K562 (cell line): Measurements from ENCODE around the gene SMC3. TPM values are rescaled to one million over a fixed set of nuclear protein-coding genes. Genes with fewer than 3 reads are reported as not detected.
A peak's percentile ranks its signal among the peaks of the same experiment; 100 is the strongest.

Experiments used
- ATAC-seq: fragments of 200-7000 bp; cut with Tn5 transposase; 3 replicates; pipeline ENCODE4 v1.9.1; 2020; ENCODE audit warnings: moderate library complexity
- BruUV-seq: library from RNA; stranded (reverse); fragments of 400-500 nt; replicated peaks from 2 replicates; lab custom pipeline; 2021; lab: Mats Ljungman, UMichigan
- CTCF ChIA-PET: fragments of 300-600 bp; formaldehyde crosslinking; extraction: SDS; loops from one replicate; lab custom pipeline; 2021; ENCODE audit warnings: low intra/inter-chr PET ratio; lab: Yijun Ruan, JAX
- POLR2A ChIA-PET: fragments of 300-600, 350-650 bp; sonication (Branson Sonifier 250); formaldehyde crosslinking; extraction: SDS; loops from one replicate; lab custom pipeline; 2021; ENCODE audit warnings: antibody characterized with exemption, inconsistent platforms; lab: Yijun Ruan, JAX
- DNase-seq, 4 experiments: peaks; one replicate each; pipeline versions ENCODE4 v3.0.0 to v3.0.0-alpha.2; 2011 to 2018; ENCODE audit warnings: low spot score in 3 of 4, mixed read lengths in 3 of 4; ENCODE audit errors: extremely low read depth in 1 of 4
- FAIRE-seq: peaks from 2 replicates; lab custom pipeline; 2011; peaks lifted over from hg19 to GRCh38; lab: Jason Lieb, UNC
- H2AFZ ChIP-seq: 2 replicates; pipeline ENCODE4 v1.6.0; 2011; ENCODE audit warnings: low read depth, low read length, control low read depth, inconsistent platforms
- H3K27ac ChIP-seq: fragments of 200-600 bp; 3 replicates; pipeline ENCODE4 v1.8.0; 2011; ENCODE audit warnings: low read depth, mild to moderate bottlenecking, control low read depth, inconsistent platforms, low read length, moderate library complexity, mixed read lengths; ENCODE audit errors: extremely low read depth
- H3K27me3 ChIP-seq, 2 experiments: fragments of 300-600 bp in 1 of 2; 2 replicates in 1 of 2; 3 replicates in 1 of 2; pipeline versions ENCODE4 v1.6.0 to v1.8.0; 2011; ENCODE audit warnings: inconsistent platforms in 2 of 2, low read length in 2 of 2, mild to moderate bottlenecking in 1 of 2, mixed read lengths in 1 of 2, moderate library complexity in 1 of 2; ENCODE audit not compliant: control insufficient read depth in 2 of 2, insufficient read depth in 2 of 2
- H3K36me3 ChIP-seq: fragments of 300-600 bp; 3 replicates; pipeline ENCODE4 v1.8.0; 2011; ENCODE audit warnings: mild to moderate bottlenecking, low read length, inconsistent platforms; ENCODE audit not compliant: control insufficient read depth, insufficient read depth
- H3K4me1 ChIP-seq, 2 experiments: fragments of 200-600 bp in 1 of 2; replicated peaks in 1 of 2; 2 replicates in 1 of 2; 3 replicates in 1 of 2; pipeline versions ENCODE4 v1.5.1 to v1.8.0; 2011; ENCODE audit warnings: inconsistent platforms in 2 of 2, low read length in 2 of 2, mild to moderate bottlenecking in 1 of 2, mixed read lengths in 1 of 2, moderate library complexity in 1 of 2; ENCODE audit not compliant: control insufficient read depth in 2 of 2, insufficient read depth in 2 of 2
- H3K4me2 ChIP-seq: 2 replicates; pipeline ENCODE4 v1.6.1; 2011; ENCODE audit warnings: low read length, control low read depth, inconsistent platforms, mixed read lengths; ENCODE audit not compliant: insufficient read depth
- H3K4me3 ChIP-seq: fragments of 200-600 bp; sonication (generic), shearing (Covaris generic); 2 replicates; pipeline ENCODE4 v1.5.1; 2016; ENCODE audit warnings: control low read depth, inconsistent platforms
- H3K79me2 ChIP-seq: fragments of 200-600 bp; 3 replicates; pipeline ENCODE4 v1.8.0; 2011; ENCODE audit warnings: low read length, inconsistent platforms; ENCODE audit not compliant: control insufficient read depth, insufficient read depth
- H3K9ac ChIP-seq, 2 experiments: 2 replicates each; pipeline versions ENCODE4 v1.6.0 to v1.6.1; 2011; ENCODE audit warnings: low read depth in 2 of 2, low read length in 2 of 2, control low read depth in 1 of 2, inconsistent platforms in 1 of 2, mild to moderate bottlenecking in 1 of 2, mixed read lengths in 1 of 2; ENCODE audit not compliant: insufficient read depth in 1 of 2
- H3K9me1 ChIP-seq: one replicate; pipeline ENCODE4 v1.6.0; 2011; ENCODE audit warnings: inconsistent platforms, mild to moderate bottlenecking, low read length, moderate library complexity; ENCODE audit not compliant: control insufficient read depth, insufficient read depth
- H3K9me3 ChIP-seq: replicated peaks from 2 replicates; pipeline ENCODE4 v1.5.1; 2011; ENCODE audit warnings: low read depth, low read length, inconsistent platforms; ENCODE audit not compliant: control insufficient read depth, insufficient read depth
- H4K20me1 ChIP-seq: replicated peaks from 2 replicates; pipeline ENCODE4 v1.6.1; 2011; ENCODE audit warnings: low read length, inconsistent platforms, mixed read lengths; ENCODE audit not compliant: control insufficient read depth, insufficient read depth
- AFF4 ChIP-seq: sonication (generic); formaldehyde crosslinking; IDR thresholded peaks from 2 replicates; pipeline ENCODE4 v1.8.0; 2023; ENCODE audit warnings: mild to moderate bottlenecking, missing genetic modification reagents
- BCOR ChIP-seq: fragments of 450-650 bp; IDR thresholded peaks from 2 replicates; pipeline ENCODE4 v1.6.1; 2016
- CBX2 ChIP-seq: fragments of 200-600 bp; sonication (generic); IDR thresholded peaks from one replicate; pipeline ENCODE4 v1.6.1; 2012; ENCODE audit warnings: mild to moderate bottlenecking, low read length, inconsistent platforms; ENCODE audit not compliant: insufficient read depth, poor library complexity, severe bottlenecking
- CBX8 ChIP-seq: fragments of 200-600 bp; sonication (generic); IDR thresholded peaks from 2 replicates; pipeline ENCODE4 v1.6.1; 2012; ENCODE audit warnings: borderline replicate concordance, mixed run types, low read depth, mild to moderate bottlenecking, moderate library complexity, mixed read lengths, low read length, control low read depth, inconsistent platforms; ENCODE audit not compliant: poor library complexity, severe bottlenecking; ENCODE audit errors: extremely low read depth
- COPS2 ChIP-seq: fragments of 450-650 bp; conservative IDR thresholded peaks from 2 replicates; pipeline ENCODE4 v1.6.1; 2016; ENCODE audit warnings: mild to moderate bottlenecking, moderate library complexity
- FOXO4 ChIP-seq: fragments of 450-650 bp; formaldehyde crosslinking; IDR thresholded peaks from 2 replicates; pipeline ENCODE4 v1.4.0; 2020; ENCODE audit warnings: mild to moderate bottlenecking, moderate library complexity
- RBM17 ChIP-seq: fragments of 200-400 bp; formaldehyde crosslinking; IDR thresholded peaks from 2 replicates; pipeline ENCODE4 v1.6.1; 2017; ENCODE audit warnings: low read depth, mild to moderate bottlenecking, low read length, borderline replicate concordance
- ZNF696 ChIP-seq: fragments of 250-450 bp; sonication (Bioruptor Pico); conservative IDR thresholded peaks from 2 replicates; pipeline ENCODE4 v1.4.0; 2020; ENCODE audit warnings: mild to moderate bottlenecking, moderate library complexity
- WGBS: fragments of 100-300 bp; shearing (Covaris generic); methylation state at CpG from one replicate; pipeline ENCODE4 v1.1.6; 2016; ENCODE audit warnings: low coverage, mixed read lengths; ENCODE audit not compliant: insufficient coverage; ENCODE audit errors: missing lambda C conversion rate; 5-methylcytosine and 5-hydroxymethylcytosine counted together
- in situ Hi-C: fragments of 300-500 bp; cut with MboI; formaldehyde crosslinking; loops from 4 replicates; pipeline ENCODE4 v1.15.0; 2018; ENCODE audit warnings: inconsistent platforms, mixed read lengths
- intact Hi-C: fragments of 100-400 bp; cut with micrococcal nuclease; formaldehyde crosslinking; loops from 2 replicates; pipeline ENCODE4 v1.14.2; 2022
- polyA plus RNA-seq, 8 experiments: library from polyadenylated mRNA; depleted of rRNA in 4 of 8; stranded (reverse) in 5 of 8; unstranded in 3 of 8; fragments of >200 nt; fragmentation: Nextera tagmentation in 2 of 8; fragmentation: Illumina TruSeq in 1 of 8; extraction: Ambion mirVana in 2 of 8; extraction: Trizol in 1 of 8; gene quantifications; 2 replicates each; pipeline versions ENCODE4 v1.2.1 to v1.2.3, GENCODE V29; 2011 to 2014; ENCODE audit warnings: inconsistent platforms in 1 of 8, missing spikeins in 1 of 8
- total RNA-seq, 7 experiments: library from RNA; depleted of rRNA in 6 of 7; stranded (reverse); fragments of >200 nt in 6 of 7; fragmentation: Illumina TruSeq in 2 of 7; extraction: Trizol in 2 of 7; gene quantifications; 2 replicates each; pipeline versions ENCODE4 v1.2.1 to v1.2.3, GENCODE V29; 2011 to 2021; ENCODE audit warnings: low replicate concordance in 1 of 7
- TF ChIP-seq, protein P1 (sequence below): fragments of 450-650 bp; IDR thresholded peaks from 2 replicates; pipeline ENCODE4 v1.7.1; 2018; ENCODE audit warnings: mild to moderate bottlenecking, low read depth; ENCODE audit not compliant: partially characterized antibody

The SMC3 gene
- total and polyA plus RNA-seq, 9 of the 15 experiments (the other 6 are each of a cell fraction or from before 2014, with no cell fraction given), result 21.3 to 62.6 (median 39.3) TPM

DNA sequence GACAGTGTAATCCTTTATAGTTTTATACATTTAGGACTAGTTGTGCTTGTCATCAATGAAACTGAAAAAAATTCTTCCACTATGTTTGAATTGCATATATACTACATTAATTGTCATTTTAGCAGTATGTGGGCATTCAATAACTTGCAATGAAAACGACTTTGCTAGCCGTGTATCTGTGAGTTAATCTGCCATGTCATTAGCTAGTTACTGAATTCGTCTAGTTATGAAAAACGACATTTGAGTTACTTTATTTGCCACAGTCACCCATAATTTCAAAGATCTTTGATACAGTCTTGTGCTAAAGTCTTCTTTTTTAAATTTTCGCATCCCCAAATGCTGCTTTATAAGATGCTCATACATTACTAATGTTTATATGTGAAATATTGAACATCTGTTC is 18.3 kb upstream of the SMC3 start:
- WGBS, result 1% methylated on average over 5 of the region's 5 CpGs
- Histone ChIP-seq H3K4me1 (no peaks in the 10 kb centered on the region), H3K79me2 (no peaks in the 10 kb centered on the region), H4K20me1 (no peaks in the 10 kb centered on the region), H3K9ac (no peak overlapping the region), H3K27me3 (no peaks in the 10 kb centered on the region; a peak in 2 of 5 replicates), H3K9me1 (no peaks in the 10 kb centered on the region), H3K4me3 (no peak overlapping the region), H3K27ac (no peak overlapping the region), H2AFZ (no peak overlapping the region), H3K36me3 (no peaks in the 10 kb centered on the region), H3K9me3 (no peaks in the 10 kb centered on the region), H3K4me2 (no peak overlapping the region)
- no peak for TF ChIP-seq BCOR
- TF ChIP-seq CBX8, result peak; percentile 80
- no peak for TF ChIP-seq FOXO4 (CRISPR knock-in tag)
- TF ChIP-seq RBM17, result no peak
- no peak for TF ChIP-seq ZNF696 (CRISPR knock-in tag)
- peak; percentile 96 for TF ChIP-seq CBX2
- TF ChIP-seq AFF4, result no peak
- TF ChIP-seq COPS2, result no peak
- TF ChIP-seq, protein P1, sequence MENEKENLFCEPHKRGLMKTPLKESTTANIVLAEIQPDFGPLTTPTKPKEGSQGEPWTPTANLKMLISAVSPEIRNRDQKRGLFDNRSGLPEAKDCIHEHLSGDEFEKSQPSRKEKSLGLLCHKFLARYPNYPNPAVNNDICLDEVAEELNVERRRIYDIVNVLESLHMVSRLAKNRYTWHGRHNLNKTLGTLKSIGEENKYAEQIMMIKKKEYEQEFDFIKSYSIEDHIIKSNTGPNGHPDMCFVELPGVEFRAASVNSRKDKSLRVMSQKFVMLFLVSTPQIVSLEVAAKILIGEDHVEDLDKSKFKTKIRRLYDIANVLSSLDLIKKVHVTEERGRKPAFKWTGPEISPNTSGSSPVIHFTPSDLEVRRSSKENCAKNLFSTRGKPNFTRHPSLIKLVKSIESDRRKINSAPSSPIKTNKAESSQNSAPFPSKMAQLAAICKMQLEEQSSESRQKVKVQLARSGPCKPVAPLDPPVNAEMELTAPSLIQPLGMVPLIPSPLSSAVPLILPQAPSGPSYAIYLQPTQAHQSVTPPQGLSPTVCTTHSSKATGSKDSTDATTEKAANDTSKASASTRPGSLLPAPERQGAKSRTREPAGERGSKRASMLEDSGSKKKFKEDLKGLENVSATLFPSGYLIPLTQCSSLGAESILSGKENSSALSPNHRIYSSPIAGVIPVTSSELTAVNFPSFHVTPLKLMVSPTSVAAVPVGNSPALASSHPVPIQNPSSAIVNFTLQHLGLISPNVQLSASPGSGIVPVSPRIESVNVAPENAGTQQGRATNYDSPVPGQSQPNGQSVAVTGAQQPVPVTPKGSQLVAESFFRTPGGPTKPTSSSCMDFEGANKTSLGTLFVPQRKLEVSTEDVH, result no peak
- POLR2A ChIA-PET, result interaction anchor here (0.7 to 1.4 kb wide), 2 partner anchors 10 to 15 kb away, joined by 3 to 4 read pairs; no protein-coding TSS in a partner anchor
- intact Hi-C loops (no loop called here), in situ Hi-C loops (loop anchor here (25.0 kb wide), 1 partner anchor 412 kb away; no protein-coding TSS in a partner anchor)
- DNase-seq (no peak), ATAC-seq (no peak), FAIRE-seq (no peak)
- BruUV-seq, result no TSS peak
- CTCF ChIA-PET, result interaction anchor here (1.1 kb wide), 1 partner anchor 244 kb away, joined by 3 read pairs; the partner anchor contains the start of gene SMNDC1
